Keratinocyte (primary cell): ENCODE results near the gene VIT. TPM values are rescaled to one million over a fixed set of nuclear protein-coding genes. Genes with fewer than 3 reads are reported as not detected.

Source experiments
- DNase-seq: peaks from one replicate; pipeline ENCODE4 v3.0.0-alpha.2; 2011; ENCODE audit warnings: low read depth, missing footprints, low spot score
- FAIRE-seq: peaks from 2 replicates; lab custom pipeline; 2011; peaks lifted over from hg19 to GRCh38; lab: Jason Lieb, UNC
- H2AFZ ChIP-seq: 2 replicates; pipeline ENCODE4 v1.6.0; 2012; ENCODE audit warnings: low read length, control low read depth, inconsistent platforms; ENCODE audit not compliant: control insufficient read depth
- H3K27ac ChIP-seq: 2 replicates; pipeline ENCODE4 v1.5.1; 2011; ENCODE audit warnings: low read length; ENCODE audit not compliant: control insufficient read depth, insufficient read depth
- H3K27me3 ChIP-seq: 3 replicates; pipeline ENCODE4 v1.6.0; 2011; ENCODE audit warnings: low read length; ENCODE audit not compliant: control insufficient read depth, insufficient read depth; ENCODE audit errors: extremely low read depth
- H3K36me3 ChIP-seq, 2 experiments: 2 replicates in 1 of 2; 3 replicates in 1 of 2; pipeline ENCODE4 v1.5.1; 2011; ENCODE audit warnings: low read length in 2 of 2, mild to moderate bottlenecking in 1 of 2; ENCODE audit not compliant: control insufficient read depth in 2 of 2, insufficient read depth in 2 of 2; ENCODE audit errors: extremely low read depth in 1 of 2
- H3K4me1 ChIP-seq: 3 replicates; pipeline ENCODE4 v1.5.1; 2011; ENCODE audit warnings: low read length; ENCODE audit not compliant: control insufficient read depth, insufficient read depth; ENCODE audit errors: extremely low read depth
- H3K4me2 ChIP-seq: 3 replicates; pipeline ENCODE4 v1.6.0; 2011; ENCODE audit warnings: low read depth, low read length; ENCODE audit not compliant: control insufficient read depth, insufficient read depth; ENCODE audit errors: extremely low read depth
- H3K4me3 ChIP-seq, 3 experiments: fragments of 200-600 bp in 1 of 3; sonication (generic) in 1 of 3; 2 replicates in 2 of 3; 3 replicates in 1 of 3; pipeline ENCODE4 v1.5.1; 2011 to 2016; ENCODE audit warnings: low read length in 3 of 3, mild to moderate bottlenecking in 3 of 3, control low read depth in 2 of 3, inconsistent platforms in 1 of 3, low read depth in 1 of 3, mixed read lengths in 1 of 3, mixed run types in 1 of 3, moderate library complexity in 1 of 3; ENCODE audit not compliant: control insufficient read depth in 2 of 3, insufficient read depth in 2 of 3; ENCODE audit errors: extremely low read depth in 1 of 3
- H3K79me2 ChIP-seq: 2 replicates; pipeline ENCODE4 v1.6.0; 2012; ENCODE audit warnings: low read length; ENCODE audit not compliant: control insufficient read depth, insufficient read depth
- H3K9ac ChIP-seq: 3 replicates; pipeline ENCODE4 v1.6.0; 2011; ENCODE audit warnings: low read length; ENCODE audit not compliant: control insufficient read depth, insufficient read depth; ENCODE audit errors: extremely low read depth
- H3K9me1 ChIP-seq: 3 replicates; pipeline ENCODE4 v1.6.0; 2011; ENCODE audit warnings: low read length; ENCODE audit not compliant: control insufficient read depth, insufficient read depth; ENCODE audit errors: extremely low read depth
- H3K9me3 ChIP-seq: 2 replicates; pipeline ENCODE4 v1.5.1; 2012; ENCODE audit warnings: low read depth, low read length; ENCODE audit not compliant: control insufficient read depth
- H4K20me1 ChIP-seq: 3 replicates; pipeline ENCODE4 v1.6.0; 2011; ENCODE audit warnings: low read length; ENCODE audit not compliant: control insufficient read depth, insufficient read depth; ENCODE audit errors: extremely low read depth
- EZH2 ChIP-seq: IDR thresholded peaks from one replicate; pipeline ENCODE4 v1.6.1; 2012; ENCODE audit warnings: inconsistent platforms, mild to moderate bottlenecking, low read length, moderate library complexity
- dilution Hi-C: fragments of 300-500 bp; cut with MboI; formaldehyde crosslinking; loops from one replicate; pipeline ENCODE4 v1.7.0; 2020; ENCODE audit warnings: low sequenced_read_pairs; ENCODE audit not compliant: extremely low pct_ligation_motif_present
- polyA plus RNA-seq, 5 experiments: library from polyadenylated mRNA; depleted of rRNA in 3 of 5; stranded (reverse) in 3 of 5; stranded (forward) in 1 of 5; unstranded in 1 of 5; fragments of >200 nt; gene quantifications; 1 replicate in 1 of 5; 2 replicates in 3 of 5; 3 replicates in 1 of 5; pipeline versions ENCODE4 v1.2.1 to v1.2.3, GENCODE V29; 2011 to 2012; ENCODE audit warnings: missing spikeins in 2 of 5, low read depth in 1 of 5, low replicate concordance in 1 of 5
- TF ChIP-seq, protein P1 (sequence below), 3 experiments: IDR thresholded peaks in 1 of 3; conservative IDR thresholded peaks in 1 of 3; optimal IDR thresholded peaks in 1 of 3; 2 replicates in 2 of 3; 3 replicates in 1 of 3; pipeline versions ENCODE3 to v1.5.1; 2011; ENCODE audit warnings: low read length in 3 of 3, mild to moderate bottlenecking in 3 of 3, moderate library complexity in 2 of 3, control low read depth in 1 of 3, inconsistent platforms in 1 of 3; ENCODE audit not compliant: insufficient read depth in 2 of 3; ENCODE audit errors: extremely low read depth in 1 of 3

VIT gene
- polyA plus RNA-seq, 1 donor (not counting 4 experiments of a cell fraction or from before 2014, with no cell fraction given) = 0.79 TPM

GRCh38 chr2:36670881-36671595, 25.5 kb upstream of the VIT start:
- DNase-seq (no peak), FAIRE-seq (no peak)
- H3K4me1 ChIP-seq = no peaks in the 10 kb centered on the region
- no peaks in the 10 kb centered on the region for H3K36me3 ChIP-seq
- H4K20me1 ChIP-seq = no peaks in the 10 kb centered on the region
- H3K4me3 ChIP-seq = no peak overlapping the region
- no peak overlapping the region for H3K27ac ChIP-seq
- TF ChIP-seq, protein P1, sequence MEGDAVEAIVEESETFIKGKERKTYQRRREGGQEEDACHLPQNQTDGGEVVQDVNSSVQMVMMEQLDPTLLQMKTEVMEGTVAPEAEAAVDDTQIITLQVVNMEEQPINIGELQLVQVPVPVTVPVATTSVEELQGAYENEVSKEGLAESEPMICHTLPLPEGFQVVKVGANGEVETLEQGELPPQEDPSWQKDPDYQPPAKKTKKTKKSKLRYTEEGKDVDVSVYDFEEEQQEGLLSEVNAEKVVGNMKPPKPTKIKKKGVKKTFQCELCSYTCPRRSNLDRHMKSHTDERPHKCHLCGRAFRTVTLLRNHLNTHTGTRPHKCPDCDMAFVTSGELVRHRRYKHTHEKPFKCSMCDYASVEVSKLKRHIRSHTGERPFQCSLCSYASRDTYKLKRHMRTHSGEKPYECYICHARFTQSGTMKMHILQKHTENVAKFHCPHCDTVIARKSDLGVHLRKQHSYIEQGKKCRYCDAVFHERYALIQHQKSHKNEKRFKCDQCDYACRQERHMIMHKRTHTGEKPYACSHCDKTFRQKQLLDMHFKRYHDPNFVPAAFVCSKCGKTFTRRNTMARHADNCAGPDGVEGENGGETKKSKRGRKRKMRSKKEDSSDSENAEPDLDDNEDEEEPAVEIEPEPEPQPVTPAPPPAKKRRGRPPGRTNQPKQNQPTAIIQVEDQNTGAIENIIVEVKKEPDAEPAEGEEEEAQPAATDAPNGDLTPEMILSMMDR (optimal IDR thresholded peaks at IDR 0.05 in 1 of 3, IDR thresholded peaks at IDR 0.05 in 1 of 3, conservative IDR thresholded peaks at IDR 0.05 in 1 of 3; ENCODE audit: extremely low read depth in 1 of 3, insufficient read depth in 2 of 3, low read length in 3 of 3) = no peak
- TF ChIP-seq EZH2 = no peak
- no peaks in the 10 kb centered on the region for H3K27me3 ChIP-seq
- no peaks in the 10 kb centered on the region for H3K9me3 ChIP-seq
- H3K9me1 ChIP-seq = no peaks in the 10 kb centered on the region
- H2AFZ ChIP-seq = no peak overlapping the region
- dilution Hi-C loops = no loop called here
- no peak overlapping the region for H3K4me2 ChIP-seq
- H3K9ac ChIP-seq = no peak overlapping the region
- H3K79me2 ChIP-seq = no peaks in the 10 kb centered on the region

DNA sequence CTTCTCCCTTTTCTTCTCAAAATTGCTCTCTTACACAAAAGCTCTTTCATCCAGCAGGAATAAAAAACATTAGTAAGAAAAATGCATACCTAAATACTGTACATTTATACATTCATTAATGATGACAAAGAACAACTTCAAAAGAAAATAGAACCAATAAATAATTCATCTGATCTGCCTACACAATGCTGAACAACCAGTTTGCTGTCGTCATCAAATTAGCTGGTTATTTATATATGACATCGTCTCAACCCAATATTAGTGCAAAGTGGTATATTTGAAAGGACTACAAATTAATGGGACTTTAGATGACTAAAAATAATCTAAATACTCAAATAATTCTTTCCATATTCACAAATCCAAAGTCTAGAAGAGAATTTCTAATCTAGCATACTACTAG, 24.8 kb upstream of the VIT start:
- DNase-seq (no peak), FAIRE-seq (no peak)
- Histone ChIP-seq H3K79me2 (no peaks in the 10 kb centered on the region), H3K4me2 (no peak overlapping the region), H2AFZ (no peak overlapping the region), H3K4me3 (no peak overlapping the region), H4K20me1 (no peaks in the 10 kb centered on the region), H3K27ac (no peak overlapping the region), H3K27me3 (no peaks in the 10 kb centered on the region), H3K9me1 (no peaks in the 10 kb centered on the region), H3K36me3 (no peaks in the 10 kb centered on the region), H3K9ac (no peak overlapping the region), H3K4me1 (no peaks in the 10 kb centered on the region), H3K9me3 (no peaks in the 10 kb centered on the region)
- TF ChIP-seq, protein P1 (optimal IDR thresholded peaks at IDR 0.05 in 1 of 3, IDR thresholded peaks at IDR 0.05 in 1 of 3, conservative IDR thresholded peaks at IDR 0.05 in 1 of 3; ENCODE audit: extremely low read depth in 1 of 3, insufficient read depth in 2 of 3, low read length in 3 of 3) = no peak
- dilution Hi-C loops = no loop called here
